ENCODE results near the gene S100A7A.

DNA sequence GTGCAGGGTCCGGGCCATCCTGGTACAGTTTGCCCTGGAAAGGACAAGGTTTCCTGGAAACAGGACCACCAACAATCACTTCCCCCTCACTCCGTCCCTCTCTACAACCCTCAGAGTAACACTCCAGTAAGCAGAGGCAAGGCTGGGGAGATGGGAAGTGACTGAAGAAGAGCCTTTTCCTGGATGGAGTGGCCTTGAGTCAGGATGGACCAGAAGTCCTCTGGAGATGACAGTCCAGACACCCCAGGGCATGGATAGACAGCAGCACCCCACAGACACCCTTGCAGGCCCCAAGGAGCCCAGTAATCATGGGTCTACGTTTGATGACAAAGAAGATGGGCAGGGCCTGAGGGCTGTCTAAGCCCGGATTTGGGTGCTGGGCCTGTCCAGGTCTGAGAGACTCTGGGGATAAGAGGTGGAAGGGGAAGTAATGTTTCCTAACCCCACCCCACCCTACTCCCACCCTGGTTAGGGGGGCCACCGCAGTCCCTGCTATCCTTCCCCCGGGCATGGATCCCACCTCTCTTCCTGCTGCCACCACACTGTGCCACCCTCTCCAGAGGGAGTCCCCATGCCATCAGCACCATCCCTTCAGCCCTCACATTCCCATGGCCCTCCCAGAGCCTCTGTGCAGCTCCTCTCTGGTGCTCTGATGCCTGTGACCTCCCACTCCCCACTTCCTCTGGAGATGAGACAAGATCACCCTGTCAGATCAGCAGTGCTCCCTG is 18.2 kb upstream of the S100A7A start:
- TF ChIP-seq, protein P1, sequence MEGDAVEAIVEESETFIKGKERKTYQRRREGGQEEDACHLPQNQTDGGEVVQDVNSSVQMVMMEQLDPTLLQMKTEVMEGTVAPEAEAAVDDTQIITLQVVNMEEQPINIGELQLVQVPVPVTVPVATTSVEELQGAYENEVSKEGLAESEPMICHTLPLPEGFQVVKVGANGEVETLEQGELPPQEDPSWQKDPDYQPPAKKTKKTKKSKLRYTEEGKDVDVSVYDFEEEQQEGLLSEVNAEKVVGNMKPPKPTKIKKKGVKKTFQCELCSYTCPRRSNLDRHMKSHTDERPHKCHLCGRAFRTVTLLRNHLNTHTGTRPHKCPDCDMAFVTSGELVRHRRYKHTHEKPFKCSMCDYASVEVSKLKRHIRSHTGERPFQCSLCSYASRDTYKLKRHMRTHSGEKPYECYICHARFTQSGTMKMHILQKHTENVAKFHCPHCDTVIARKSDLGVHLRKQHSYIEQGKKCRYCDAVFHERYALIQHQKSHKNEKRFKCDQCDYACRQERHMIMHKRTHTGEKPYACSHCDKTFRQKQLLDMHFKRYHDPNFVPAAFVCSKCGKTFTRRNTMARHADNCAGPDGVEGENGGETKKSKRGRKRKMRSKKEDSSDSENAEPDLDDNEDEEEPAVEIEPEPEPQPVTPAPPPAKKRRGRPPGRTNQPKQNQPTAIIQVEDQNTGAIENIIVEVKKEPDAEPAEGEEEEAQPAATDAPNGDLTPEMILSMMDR (IDR thresholded peaks at IDR 0.05): no peak
- no peak for TF ChIP-seq POLR2AphosphoS5 (IDR thresholded peaks at IDR 0.05)
